Measurements from ENCODE around the gene MYO1E. TPM values are rescaled to one million over a fixed set of nuclear protein-coding genes. Genes with fewer than 3 reads are reported as not detected.
A peak's percentile ranks its signal among the peaks of the same experiment; 100 is the strongest.

MYO1E gene
- total RNA-seq, 1 donor from 2014 or later: 71.3 TPM

GRCh38 chr15:59321000-59321689, 51.5 kb downstream of the MYO1E start:
- no peak for DNase-seq (ENCODE audit: low spot score)
- peaks cover 16% of the 10 kb centered on the region for H3K36me3 Mint-ChIP-seq (ENCODE audit: low read depth)
- peaks cover 18% of the 10 kb centered on the region for H3K9me3 Mint-ChIP-seq
- peaks cover 18% of the 10 kb centered on the region for H3K4me1 Mint-ChIP-seq (ENCODE audit: low read depth)
- H3K27me3 Mint-ChIP-seq (ENCODE audit: low read depth): peaks cover 18% of the 10 kb centered on the region
- intact Hi-C loops (cut with micrococcal nuclease): no loop called here
- H3K27ac Mint-ChIP-seq: peak overlapping the region; percentile 29
- no peak overlapping the region for H3K4me3 Mint-ChIP-seq (ENCODE audit: low read depth)

GRCh38 chr15:59317211-59317610, 55.5 kb downstream of the MYO1E start:
- peaks cover 24% of the 10 kb centered on the region for H3K4me1 Mint-ChIP-seq (ENCODE audit: low read depth)
- H3K27me3 Mint-ChIP-seq (ENCODE audit: low read depth): peaks cover 9% of the 10 kb centered on the region
- no peak overlapping the region for H3K4me3 Mint-ChIP-seq (ENCODE audit: low read depth)
- intact Hi-C loops (cut with micrococcal nuclease): no loop called here
- H3K9me3 Mint-ChIP-seq: peaks cover 18% of the 10 kb centered on the region
- H3K36me3 Mint-ChIP-seq (ENCODE audit: low read depth): peaks cover 16% of the 10 kb centered on the region
- H3K27ac Mint-ChIP-seq: no peak overlapping the region
- DNase-seq (ENCODE audit: low spot score): no peak

GRCh38 chr15:59315914-59316451, 56.7 kb downstream of the MYO1E start:
- Mint-ChIP-seq H3K9me3 (peaks cover 13% of the 10 kb centered on the region), H3K36me3 (ENCODE audit: low read depth) (peaks cover 10% of the 10 kb centered on the region), H3K27ac (no peak overlapping the region), H3K4me1 (ENCODE audit: low read depth) (peaks cover 16% of the 10 kb centered on the region), H3K27me3 (ENCODE audit: low read depth) (peaks cover 15% of the 10 kb centered on the region), H3K4me3 (ENCODE audit: low read depth) (no peak overlapping the region)
- DNase-seq (ENCODE audit: low spot score): no peak
- intact Hi-C loops (cut with micrococcal nuclease): no loop called here

- H3K36me3 Mint-ChIP-seq (ENCODE audit: low read depth): peaks cover 4% of the 10 kb centered on the region
- DNase-seq (ENCODE audit: low spot score): no peak
- intact Hi-C loops (cut with micrococcal nuclease): no loop called here
- H3K9me3 Mint-ChIP-seq: peaks cover 3% of the 10 kb centered on the region
- H3K4me3 Mint-ChIP-seq (ENCODE audit: low read depth): no peak overlapping the region
- H3K4me1 Mint-ChIP-seq (ENCODE audit: low read depth): peaks cover 11% of the 10 kb centered on the region
- no peak overlapping the region for H3K27ac Mint-ChIP-seq
- peaks cover 10% of the 10 kb centered on the region for H3K27me3 Mint-ChIP-seq (ENCODE audit: low read depth)
Measured at GRCh38 chr15:59313641-59314332, 58.9 kb downstream of the MYO1E start.

GRCh38 chr15:59312205-59312604, 60.5 kb downstream of the MYO1E start:
- no peak overlapping the region for H3K4me3 Mint-ChIP-seq (ENCODE audit: low read depth)
- H3K9me3 Mint-ChIP-seq: no peaks in the 10 kb centered on the region
- DNase-seq (ENCODE audit: low spot score): no peak
- H3K4me1 Mint-ChIP-seq (ENCODE audit: low read depth): peaks cover 11% of the 10 kb centered on the region
- no peaks in the 10 kb centered on the region for H3K36me3 Mint-ChIP-seq (ENCODE audit: low read depth)
- intact Hi-C loops (cut with micrococcal nuclease): no loop called here
- H3K27ac Mint-ChIP-seq: no peak overlapping the region
- peaks cover 10% of the 10 kb centered on the region for H3K27me3 Mint-ChIP-seq (ENCODE audit: low read depth)

- peaks cover 12% of the 10 kb centered on the region for H3K4me1 Mint-ChIP-seq (ENCODE audit: low read depth)
- no peak overlapping the region for H3K4me3 Mint-ChIP-seq (ENCODE audit: low read depth)
- DNase-seq (ENCODE audit: low spot score): no peak
- no peaks in the 10 kb centered on the region for H3K36me3 Mint-ChIP-seq (ENCODE audit: low read depth)
- intact Hi-C loops (cut with micrococcal nuclease): no loop called here
- peaks cover 10% of the 10 kb centered on the region for H3K27me3 Mint-ChIP-seq (ENCODE audit: low read depth)
- no peaks in the 10 kb centered on the region for H3K9me3 Mint-ChIP-seq
- H3K27ac Mint-ChIP-seq: no peak overlapping the region
Measured at GRCh38 chr15:59311195-59311594, 61.5 kb downstream of the MYO1E start.

GRCh38 chr15:59309405-59309804, 63.3 kb downstream of the MYO1E start:
- H3K4me3 Mint-ChIP-seq (ENCODE audit: low read depth): no peak overlapping the region
- DNase-seq (ENCODE audit: low spot score): no peak
- peaks cover 17% of the 10 kb centered on the region for H3K4me1 Mint-ChIP-seq (ENCODE audit: low read depth)
- H3K27me3 Mint-ChIP-seq (ENCODE audit: low read depth): peaks cover 11% of the 10 kb centered on the region
- intact Hi-C loops (cut with micrococcal nuclease): no loop called here
- H3K27ac Mint-ChIP-seq: no peak overlapping the region
- H3K36me3 Mint-ChIP-seq (ENCODE audit: low read depth): no peaks in the 10 kb centered on the region
- no peaks in the 10 kb centered on the region for H3K9me3 Mint-ChIP-seq

GRCh38 chr15:59307165-59307537, 65.5 kb downstream of the MYO1E start:
- intact Hi-C loops (cut with micrococcal nuclease): no loop called here
- Mint-ChIP-seq H3K4me1 (ENCODE audit: low read depth) (peaks cover 18% of the 10 kb centered on the region), H3K36me3 (ENCODE audit: low read depth) (no peaks in the 10 kb centered on the region), H3K27me3 (ENCODE audit: low read depth) (peaks cover 11% of the 10 kb centered on the region), H3K9me3 (no peaks in the 10 kb centered on the region), H3K27ac (no peak overlapping the region), H3K4me3 (ENCODE audit: low read depth) (no peak overlapping the region)
- no peak for DNase-seq (ENCODE audit: low spot score)

- intact Hi-C loops (cut with micrococcal nuclease): no loop called here
Measured at GRCh38 chr15:59306520-59307164, 66.0 kb downstream of the MYO1E start.

GRCh38 chr15:59304807-59305206, 67.9 kb downstream of the MYO1E start:
- Mint-ChIP-seq H3K36me3 (ENCODE audit: low read depth) (no peaks in the 10 kb centered on the region), H3K9me3 (no peaks in the 10 kb centered on the region), H3K27ac (no peak overlapping the region), H3K4me1 (ENCODE audit: low read depth) (peaks cover 39% of the 10 kb centered on the region), H3K4me3 (ENCODE audit: low read depth) (no peak overlapping the region), H3K27me3 (ENCODE audit: low read depth) (peaks cover 1% of the 10 kb centered on the region)
- no peak for DNase-seq (ENCODE audit: low spot score)
- intact Hi-C loops (cut with micrococcal nuclease): no loop called here

More at GRCh38 chr15:59306520-59307164, 66.0 kb downstream of the MYO1E start:
- Mint-ChIP-seq H3K27ac (no peak overlapping the region), H3K9me3 (no peaks in the 10 kb centered on the region), H3K36me3 (ENCODE audit: low read depth) (no peaks in the 10 kb centered on the region), H3K4me1 (ENCODE audit: low read depth) (peaks cover 23% of the 10 kb centered on the region), H3K4me3 (ENCODE audit: low read depth) (no peak overlapping the region), H3K27me3 (ENCODE audit: low read depth) (peaks cover 7% of the 10 kb centered on the region)
- no peak for DNase-seq (ENCODE audit: low spot score)

GRCh38 chr15:59304034-59304795, 68.5 kb downstream of the MYO1E start:
- intact Hi-C loops (cut with micrococcal nuclease): no loop called here
- Mint-ChIP-seq H3K4me1 (ENCODE audit: low read depth) (peaks cover 44% of the 10 kb centered on the region), H3K36me3 (ENCODE audit: low read depth) (no peaks in the 10 kb centered on the region), H3K4me3 (ENCODE audit: low read depth) (no peak overlapping the region), H3K9me3 (no peaks in the 10 kb centered on the region), H3K27me3 (ENCODE audit: low read depth) (peaks cover 1% of the 10 kb centered on the region), H3K27ac (no peak overlapping the region)
- DNase-seq (ENCODE audit: low spot score): no peak

- Mint-ChIP-seq H3K9me3 (no peaks in the 10 kb centered on the region), H3K27ac (no peak overlapping the region)
- intact Hi-C loops (cut with micrococcal nuclease): no loop called here
Measured at GRCh38 chr15:59303633-59304032, 69.0 kb downstream of the MYO1E start.

More at GRCh38 chr15:59303633-59304032, 69.0 kb downstream of the MYO1E start:
- Mint-ChIP-seq H3K4me3 (ENCODE audit: low read depth) (no peak overlapping the region), H3K27me3 (ENCODE audit: low read depth) (peaks cover 1% of the 10 kb centered on the region), H3K4me1 (ENCODE audit: low read depth) (peaks cover 49% of the 10 kb centered on the region), H3K36me3 (ENCODE audit: low read depth) (no peaks in the 10 kb centered on the region)
- no peak for DNase-seq (ENCODE audit: low spot score)

Data from activated T-helper 2 cell treated with anti-CD3 and anti-CD28 coated beads, Interferon-gamma antibody, Interleukin-2, Interleukin-4, amounts not matched to agents 10 μg/mL and 5 μg/mL and 100 μg/mL, durations not matched to agents 14 hours and 24 hours and 36 hours (primary cell).